ENCODE measurements around the gene KRTAP10-8.
A peak's percentile ranks its signal among the peaks of the same experiment; 100 is the strongest.
"Not testable (repeated sequence)": the region's sequence is repeated elsewhere in the genome, so short reads cannot be mapped to it uniquely, and the experiment has no call there.

Gene KRTAP10-8

DNA sequence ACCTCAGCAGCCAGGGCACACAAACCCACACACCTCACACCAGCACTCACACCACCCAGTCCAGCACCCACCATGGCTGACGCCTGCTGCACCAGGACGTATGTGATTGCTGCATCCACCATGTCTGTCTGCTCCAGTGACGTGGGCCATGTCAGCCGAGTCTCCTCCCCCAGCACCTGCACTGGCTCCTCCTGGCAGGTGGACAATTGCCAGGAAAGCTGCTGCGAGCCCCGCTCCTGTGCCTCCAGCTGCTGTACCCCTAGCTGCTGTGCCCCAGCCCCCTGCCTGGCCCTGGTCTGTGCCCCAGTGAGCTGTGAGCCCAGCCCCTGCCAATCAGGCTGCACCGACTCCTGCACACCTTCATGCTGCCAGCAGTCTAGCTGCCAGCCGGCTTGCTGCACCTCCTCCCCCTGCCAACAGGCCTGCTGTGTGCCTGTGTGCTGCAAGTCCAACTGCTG lies at the start of gene KRTAP10-8:
KRTAP10-8 (plus strand) TSS at position 51 of the 458 bp plus-strand sequence; CDS start at position 73, 22 bp downstream.
- DNase-seq, result peak; percentile 25

DNA sequence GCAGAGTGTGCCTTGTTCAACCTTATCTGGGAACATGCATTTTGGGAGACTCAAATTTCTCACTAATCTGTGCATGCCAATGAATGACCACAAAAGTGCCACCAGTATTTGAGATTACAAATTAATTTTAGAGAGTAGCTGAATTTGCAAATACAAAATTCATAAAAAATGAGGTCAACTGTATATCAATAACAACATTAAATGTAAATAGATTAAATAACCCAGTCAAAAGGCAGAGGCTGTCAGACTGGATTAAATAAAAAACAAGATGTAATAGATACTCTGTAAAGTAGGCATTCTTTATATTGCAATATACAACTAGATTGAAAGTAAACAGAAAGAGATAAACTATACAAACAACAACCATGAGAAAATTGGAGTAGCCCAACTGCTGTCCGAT lies 47.8 kb upstream of the KRTAP10-8 start:
- DNase-seq, result no peak

DNA sequence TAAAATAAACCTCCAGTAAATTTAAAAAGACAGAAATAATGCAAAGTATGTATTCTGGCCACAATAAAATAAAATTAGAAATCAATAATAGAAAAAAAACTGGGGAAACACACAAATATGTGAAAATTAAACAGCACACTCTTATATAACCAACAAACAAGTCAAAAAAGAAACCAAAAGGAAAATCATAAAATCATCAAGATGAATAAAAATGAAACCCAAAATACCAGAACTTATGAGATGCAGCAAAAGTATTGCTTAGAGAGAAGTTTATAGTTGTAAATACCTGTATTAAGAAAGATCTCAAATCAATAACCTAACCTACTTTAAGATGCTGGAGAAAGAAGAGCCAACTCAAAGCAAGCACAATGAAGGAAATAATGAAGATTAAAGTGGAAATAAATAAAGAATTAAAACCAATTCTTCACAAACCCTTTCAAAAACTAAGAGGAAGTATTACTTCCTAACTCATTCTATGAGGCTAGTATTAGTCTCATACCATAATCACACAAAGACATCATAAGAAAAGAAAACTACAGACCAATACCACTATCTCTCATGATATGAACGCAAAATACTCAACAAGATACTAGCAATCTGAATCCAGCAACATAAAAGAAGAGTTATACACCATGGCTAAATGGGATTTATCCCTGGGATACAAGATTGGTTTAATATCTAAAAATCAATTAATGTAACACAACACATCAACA lies 46.8 kb upstream of the KRTAP10-8 start:
- no peak for DNase-seq

DNA sequence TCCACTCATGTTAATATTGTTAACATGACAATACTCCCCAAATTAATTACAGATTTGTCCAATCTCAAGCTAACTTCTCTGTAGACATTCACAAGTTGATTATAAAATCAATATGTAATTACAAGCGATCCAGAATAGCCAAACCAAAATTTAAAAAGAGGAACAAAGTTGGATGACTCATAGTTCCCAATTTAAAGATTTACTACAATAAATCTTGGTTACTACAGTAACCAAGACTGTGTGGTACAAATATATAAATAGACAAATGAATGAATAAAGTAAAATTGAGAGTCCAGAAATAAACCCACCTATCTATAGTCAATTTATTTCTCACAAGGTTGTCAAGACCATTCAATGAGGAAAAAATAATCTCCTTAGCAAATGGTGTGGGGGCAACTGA lies 45.5 kb upstream of the KRTAP10-8 start:
- DNase-seq, result no peak

- DNase-seq, result no peak
These were observed 44.3 kb upstream of the KRTAP10-8 start for GRCh38 chr21:44567481-44568171.

- DNase-seq, result no peak
These were observed 43.6 kb upstream of the KRTAP10-8 start for GRCh38 chr21:44568261-44568660.

GRCh38 chr21:44568667-44569556 lies 43.0 kb upstream of the KRTAP10-8 start:
- no peak for DNase-seq

DNA sequence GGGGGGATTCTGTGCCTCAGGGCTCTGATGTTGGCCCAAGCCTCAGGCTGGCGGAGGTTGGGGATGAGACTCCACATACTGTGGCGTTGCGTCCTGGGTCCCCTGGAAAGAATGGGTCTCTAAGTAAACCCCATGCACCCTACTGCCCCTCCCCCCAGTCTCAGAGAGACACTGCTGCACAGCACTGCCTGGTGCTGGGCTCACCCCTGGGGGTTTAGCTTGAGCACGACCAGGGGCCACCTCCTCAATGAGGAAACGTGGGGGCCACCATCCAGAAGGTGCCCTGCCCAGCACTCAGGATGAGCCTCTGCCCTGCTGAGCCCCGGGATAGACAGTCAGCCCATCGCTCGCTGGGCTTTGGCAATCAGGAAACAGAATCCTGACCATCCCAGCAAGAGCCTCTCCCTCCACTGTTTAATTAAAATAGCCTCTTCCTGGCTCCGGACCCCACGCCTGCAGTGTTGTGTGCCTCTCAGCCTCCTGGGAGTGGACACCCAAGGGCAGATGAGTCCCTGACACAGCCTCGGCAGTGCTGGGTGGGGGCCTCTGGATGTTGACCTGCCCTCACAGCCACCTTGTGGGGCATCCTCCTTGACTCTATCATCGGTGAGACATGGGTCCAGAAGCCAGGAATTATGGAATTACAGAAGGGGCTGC lies 41.9 kb upstream of the KRTAP10-8 start:
- no peak for DNase-seq

DNA sequence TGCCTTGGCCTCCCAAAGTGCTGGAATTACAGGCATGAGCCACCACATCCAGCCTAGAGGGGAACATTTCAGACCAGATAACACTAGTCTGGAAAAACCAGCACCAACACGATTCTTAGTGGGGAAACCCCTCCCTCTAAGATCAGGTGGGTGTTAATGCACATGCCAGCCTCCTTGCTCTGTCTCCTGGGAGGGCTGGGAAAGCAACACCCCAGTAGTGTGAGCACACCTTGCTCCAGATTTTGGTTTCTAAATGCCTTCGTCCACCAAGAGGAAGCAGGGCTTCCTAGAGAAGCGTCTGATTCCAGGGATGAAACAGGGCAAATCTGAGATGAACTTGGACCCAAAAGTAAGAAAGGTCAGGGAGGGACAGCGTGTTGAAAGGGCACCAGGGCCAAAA lies 40.6 kb upstream of the KRTAP10-8 start:
- DNase-seq, result no peak

DNA sequence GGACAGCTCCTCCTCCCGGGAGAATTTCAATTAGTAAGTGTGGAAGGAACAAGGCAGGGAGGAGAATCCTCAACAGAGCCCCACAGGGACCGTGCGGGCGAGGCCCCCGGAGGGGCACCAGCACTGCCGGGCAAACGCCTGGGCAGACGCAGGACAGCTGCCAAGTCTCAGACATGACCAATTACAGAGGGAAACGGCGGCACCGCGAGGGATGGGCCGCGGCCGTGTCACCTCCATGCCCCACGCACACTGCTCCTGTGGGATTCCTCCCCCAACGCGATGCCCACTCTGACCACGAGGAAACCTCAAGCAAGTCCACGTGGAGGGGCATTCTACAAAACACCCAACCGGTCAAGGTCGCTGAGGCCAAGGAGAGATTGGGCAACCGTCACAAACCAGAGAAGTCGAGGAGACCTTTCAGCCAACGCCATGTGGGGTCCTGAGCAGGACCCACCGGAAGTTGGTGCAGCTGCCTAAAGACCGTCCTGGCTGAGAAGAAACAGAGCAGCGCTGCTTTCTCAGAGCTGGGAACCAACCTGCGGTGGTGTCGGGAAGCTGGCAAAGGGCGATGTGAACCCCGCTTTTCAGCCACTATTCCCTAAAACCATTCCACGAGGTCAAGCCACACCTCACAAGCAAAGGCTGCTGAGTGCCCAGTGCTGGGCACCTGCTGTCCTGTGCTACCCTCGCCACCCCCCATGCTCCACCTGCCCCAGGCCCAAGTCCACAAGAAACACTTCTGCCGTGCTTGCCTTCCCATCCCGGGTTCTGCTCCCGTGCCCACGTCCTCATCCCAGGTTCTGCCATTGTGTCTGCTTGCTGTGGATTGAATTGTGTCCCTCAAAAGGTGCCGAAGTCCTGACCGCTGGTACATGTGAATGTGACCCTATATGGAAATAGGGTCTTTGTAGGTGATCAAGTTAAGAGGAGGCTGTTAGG lies 39.8 kb upstream of the KRTAP10-8 start:
- DNase-seq, result no peak

DNA sequence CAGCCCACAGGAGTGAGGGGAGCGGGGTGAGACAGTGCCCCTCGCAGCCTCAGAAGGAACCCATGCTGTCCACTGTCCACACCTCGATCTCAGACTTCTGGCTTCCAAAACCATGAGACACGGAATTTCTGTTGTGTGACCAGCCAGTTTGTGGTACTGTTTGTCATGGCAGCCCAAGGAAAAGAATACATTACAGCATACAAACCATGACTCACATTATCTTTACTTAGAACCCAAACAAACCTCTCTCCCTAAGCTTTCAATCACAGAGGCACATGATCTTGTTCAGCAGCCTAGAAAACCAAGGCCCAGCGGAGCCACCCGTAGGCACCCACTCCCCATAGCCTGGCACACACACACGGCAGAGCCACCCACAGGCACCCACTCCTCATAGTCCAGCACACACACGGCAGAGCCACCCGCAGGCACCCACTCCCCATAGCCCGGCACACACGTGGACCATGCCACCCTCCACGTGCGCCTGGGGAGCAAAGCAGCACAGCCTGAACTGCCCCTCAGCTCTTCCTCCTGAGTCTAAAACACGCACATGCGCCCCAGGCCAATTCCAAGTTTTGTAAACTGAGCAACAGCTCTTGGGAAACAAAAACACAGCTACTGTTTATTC lies 38.8 kb upstream of the KRTAP10-8 start:
- no peak for DNase-seq

- DNase-seq, result not testable (repeated sequence)
These were observed 38.0 kb upstream of the KRTAP10-8 start, which contains the start of gene KRTAP10-4 for GRCh38 chr21:44573630-44574456. KRTAP10-4 (plus strand) TSS chr21:44573729; CDS start chr21:44573759, 30 bp downstream.

DNA sequence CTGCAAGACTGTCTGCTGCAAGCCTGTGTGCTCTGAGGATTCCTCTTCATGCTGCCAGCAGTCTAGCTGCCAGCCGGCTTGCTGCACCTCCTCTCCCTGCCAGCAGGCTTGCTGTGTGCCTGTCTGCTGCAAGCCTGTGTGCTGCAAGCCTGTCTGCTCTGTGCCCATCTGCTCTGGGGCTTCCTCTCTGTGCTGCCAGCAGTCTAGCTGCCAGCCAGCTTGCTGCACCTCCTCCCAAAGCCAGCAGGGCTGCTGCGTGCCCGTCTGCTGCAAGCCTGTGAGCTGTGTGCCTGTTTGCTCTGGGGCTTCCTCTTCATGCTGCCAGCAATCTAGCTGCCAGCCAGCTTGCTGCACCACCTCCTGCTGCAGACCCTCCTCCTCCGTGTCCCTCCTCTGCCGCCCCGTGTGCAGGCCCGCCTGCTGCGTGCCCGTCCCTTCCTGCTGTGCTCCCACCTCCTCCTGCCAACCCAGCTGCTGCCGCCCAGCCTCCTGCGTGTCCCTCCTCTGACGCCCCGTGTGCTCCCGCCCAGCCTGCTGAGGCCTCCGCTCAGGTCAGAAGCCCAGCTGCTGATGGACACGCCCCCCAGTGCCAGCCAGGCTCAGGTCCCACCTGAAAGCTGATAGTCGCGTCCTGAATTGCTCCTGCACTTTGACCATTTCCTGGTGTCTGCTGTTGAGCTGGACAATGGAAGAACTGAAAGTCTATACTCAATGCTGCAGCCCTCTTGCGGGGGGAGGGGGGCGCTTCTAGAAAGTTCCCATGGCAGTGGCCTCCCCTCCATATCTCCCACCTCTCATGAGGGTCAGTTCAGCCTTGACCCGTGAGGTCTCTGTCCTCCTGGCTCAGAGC lies 37.2 kb upstream of the KRTAP10-8 start:
- no peak for DNase-seq

DNA sequence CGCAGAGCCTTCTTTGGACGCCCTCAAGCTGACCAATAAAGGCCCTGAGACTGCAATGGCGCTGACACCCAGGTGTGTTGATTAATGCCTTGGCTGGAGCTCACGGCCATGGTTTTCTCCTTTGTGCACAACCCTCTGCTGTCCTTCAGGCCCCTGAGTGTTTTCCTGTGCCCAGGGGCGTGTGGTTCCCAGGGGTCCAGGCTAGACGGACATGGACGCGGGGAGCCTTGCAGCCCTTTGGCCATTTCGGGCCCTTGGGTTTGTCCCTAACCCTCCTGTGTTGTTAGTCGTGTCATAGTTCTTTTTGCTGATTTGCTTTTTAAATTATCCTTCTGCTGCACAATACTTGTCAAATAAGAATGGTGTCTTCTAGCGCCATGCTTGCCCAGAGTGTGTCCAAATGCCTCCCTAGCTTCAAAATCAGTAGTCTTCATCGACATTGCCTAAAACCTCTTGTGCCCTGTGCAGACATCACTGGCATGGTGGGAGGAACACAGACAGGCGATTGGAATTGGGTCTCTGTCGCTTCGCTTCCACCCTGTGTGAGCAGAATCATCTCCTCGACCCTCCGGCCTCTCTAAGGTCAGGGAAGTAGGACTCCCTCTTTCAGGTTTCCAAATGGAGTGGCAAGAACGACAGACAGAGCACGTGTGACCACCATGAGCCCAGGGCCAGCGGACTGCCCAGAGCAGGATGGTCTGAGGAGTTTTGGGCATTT lies 36.4 kb upstream of the KRTAP10-8 start:
- no peak for DNase-seq

DNA sequence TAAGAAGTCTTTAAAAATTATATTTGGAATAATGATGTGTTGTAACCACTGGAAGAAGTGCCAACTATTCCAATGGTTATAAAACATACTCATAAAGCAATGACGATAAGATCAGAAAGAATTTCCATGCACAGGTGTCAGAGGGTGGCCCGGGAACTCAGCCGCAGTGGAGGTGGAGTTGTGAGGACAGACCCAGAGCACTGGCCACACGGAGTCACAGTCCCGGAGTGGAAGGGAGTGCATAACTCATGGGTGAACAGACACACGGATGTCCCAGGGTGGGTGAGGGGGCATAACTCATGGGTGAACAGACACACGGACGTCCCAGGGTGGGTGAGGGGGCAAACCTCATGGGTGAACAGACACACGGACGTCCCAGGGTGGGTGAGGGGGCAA lies 35.9 kb upstream of the KRTAP10-8 start:
- no peak for DNase-seq

DNA sequence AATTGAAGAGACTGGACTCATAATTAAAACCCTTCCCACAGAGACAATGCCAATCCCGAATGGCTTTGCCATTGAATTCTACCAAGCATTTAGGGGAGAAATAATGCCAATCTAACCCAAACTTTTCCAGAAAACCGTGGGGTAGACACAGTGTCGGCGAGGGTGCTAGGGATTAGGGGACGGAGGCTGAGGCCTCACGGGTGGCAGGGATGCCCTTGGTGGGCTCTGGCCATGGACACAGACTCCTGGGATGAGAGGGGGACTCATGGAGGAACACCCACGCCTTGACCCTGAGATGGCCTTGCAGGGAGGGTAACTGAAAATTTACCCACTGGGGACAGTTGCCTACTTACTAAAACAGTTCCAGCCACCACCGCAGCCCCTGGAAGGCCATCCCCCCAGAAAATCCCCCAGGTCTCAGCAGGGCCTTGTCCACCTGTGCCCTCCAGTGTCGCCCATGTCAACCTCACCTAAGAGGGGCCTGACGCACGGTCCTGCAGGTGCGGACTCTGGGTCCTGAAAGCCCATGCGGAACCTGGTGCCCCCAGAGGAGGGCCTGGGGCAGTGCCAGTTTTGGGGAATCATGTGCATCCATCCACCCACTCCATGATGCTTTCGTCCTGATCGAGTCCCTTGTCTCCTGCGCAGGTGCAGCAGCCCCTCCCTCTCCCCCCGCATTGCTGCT lies 33.4 kb upstream of the KRTAP10-8 start:
- no peak for DNase-seq

- DNase-seq, result no peak
These were observed 32.6 kb upstream of the KRTAP10-8 start for GRCh38 chr21:44579056-44579832.

Measured in NCI-H2171 treated with DMSO at 0.1 percent for 48 hours (cell line).